Coronary artery (tissue), 2 donors: ENCODE results near the gene TOMM20.

Source experiments
- DNase-seq: peaks from one replicate; pipeline ENCODE4 v3.0.0-alpha.2; 2017; ENCODE audit warnings: low spot score
- H3K27ac ChIP-seq, 2 donors: fragments of 200-600 bp; sonication (generic); one replicate each; pipeline ENCODE4 v1.5.1; 2016 to 2019
- H3K4me3 ChIP-seq: fragments of 200-600 bp; sonication (generic); 2 replicates; pipeline ENCODE4 v1.5.1; 2016; ENCODE audit warnings: mild to moderate bottlenecking, moderate library complexity
- TF ChIP-seq, protein P1 (sequence below): fragments of 200-600 bp; sonication (generic); IDR thresholded peaks from one replicate; pipeline ENCODE4 v1.5.1; 2019; ENCODE audit warnings: antibody characterized with exemption

TOMM20 gene

DNA sequence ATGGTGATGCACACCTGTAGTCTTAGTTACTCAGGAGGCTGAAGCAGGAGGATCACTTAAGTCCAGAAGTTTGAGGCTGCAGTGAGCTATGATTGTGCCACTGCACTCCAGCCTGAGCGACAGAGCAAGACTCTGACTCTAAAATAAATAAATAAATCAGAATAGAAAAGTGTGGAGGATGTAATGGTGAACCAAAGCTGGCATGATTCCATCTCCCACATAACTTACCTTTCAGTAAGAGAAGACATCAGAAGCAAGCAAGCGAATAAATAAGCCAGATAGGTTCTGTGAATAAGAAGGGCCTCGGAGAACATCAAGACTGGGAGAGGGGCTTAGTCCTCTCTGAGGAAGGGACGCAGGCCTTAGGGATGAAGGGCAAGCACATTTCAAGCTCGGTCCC lies 59.5 kb downstream of the TOMM20 start:
- Histone ChIP-seq H3K27ac (peak overlapping the region in 1 of 2 donors; percentile 81), H3K4me3 (no peak overlapping the region)
- no peak for DNase-seq
- TF ChIP-seq, protein P1, sequence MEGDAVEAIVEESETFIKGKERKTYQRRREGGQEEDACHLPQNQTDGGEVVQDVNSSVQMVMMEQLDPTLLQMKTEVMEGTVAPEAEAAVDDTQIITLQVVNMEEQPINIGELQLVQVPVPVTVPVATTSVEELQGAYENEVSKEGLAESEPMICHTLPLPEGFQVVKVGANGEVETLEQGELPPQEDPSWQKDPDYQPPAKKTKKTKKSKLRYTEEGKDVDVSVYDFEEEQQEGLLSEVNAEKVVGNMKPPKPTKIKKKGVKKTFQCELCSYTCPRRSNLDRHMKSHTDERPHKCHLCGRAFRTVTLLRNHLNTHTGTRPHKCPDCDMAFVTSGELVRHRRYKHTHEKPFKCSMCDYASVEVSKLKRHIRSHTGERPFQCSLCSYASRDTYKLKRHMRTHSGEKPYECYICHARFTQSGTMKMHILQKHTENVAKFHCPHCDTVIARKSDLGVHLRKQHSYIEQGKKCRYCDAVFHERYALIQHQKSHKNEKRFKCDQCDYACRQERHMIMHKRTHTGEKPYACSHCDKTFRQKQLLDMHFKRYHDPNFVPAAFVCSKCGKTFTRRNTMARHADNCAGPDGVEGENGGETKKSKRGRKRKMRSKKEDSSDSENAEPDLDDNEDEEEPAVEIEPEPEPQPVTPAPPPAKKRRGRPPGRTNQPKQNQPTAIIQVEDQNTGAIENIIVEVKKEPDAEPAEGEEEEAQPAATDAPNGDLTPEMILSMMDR: no peak

DNA sequence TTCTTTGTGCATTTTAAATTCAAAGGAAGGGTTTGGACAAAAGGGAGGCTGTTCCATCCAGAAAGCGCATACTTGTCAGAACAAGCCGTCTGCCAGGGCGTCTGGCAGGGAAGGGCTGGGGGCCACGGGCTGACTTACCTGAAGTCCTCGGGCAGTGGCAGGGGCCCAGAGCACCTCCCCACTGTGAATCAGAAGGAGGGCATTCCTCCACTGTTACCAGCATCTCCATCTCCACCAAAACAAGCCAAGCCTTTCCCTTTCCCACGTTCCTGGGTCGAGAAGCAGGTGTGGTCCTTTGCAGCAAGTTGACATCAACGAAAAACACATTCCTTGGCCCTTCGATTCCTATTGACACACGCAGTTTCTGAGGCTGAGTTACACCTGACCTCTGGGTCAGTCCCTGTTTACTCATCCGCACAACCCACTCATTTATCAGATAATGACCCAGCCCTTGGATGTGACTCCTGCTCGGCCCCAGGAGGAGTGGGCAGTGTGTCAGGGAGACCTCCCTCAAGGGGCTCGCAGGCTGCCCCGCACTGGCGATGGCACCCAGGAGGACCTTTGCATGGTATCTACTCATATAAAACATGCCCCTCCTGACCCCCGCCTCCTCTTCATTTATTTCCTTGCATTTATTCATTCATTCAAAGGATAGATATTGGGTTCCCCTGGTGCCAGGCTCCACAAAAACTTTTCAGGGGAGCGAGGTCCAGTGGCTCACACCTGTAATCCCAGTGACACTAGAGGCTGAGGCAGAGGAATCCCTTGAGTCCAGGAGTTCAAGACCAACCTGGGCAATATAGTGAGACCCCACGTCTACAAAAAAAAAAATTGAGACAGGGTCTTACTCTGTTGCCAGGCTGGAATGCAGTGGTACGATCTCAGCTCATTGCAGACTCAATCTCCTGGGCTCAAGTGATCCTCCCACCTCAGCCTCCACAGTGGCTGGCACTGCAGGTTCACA lies 60.2 kb downstream of the TOMM20 start:
- TF ChIP-seq, protein P1: no peak
- Histone ChIP-seq H3K27ac (peak overlapping the region; percentile 75 to 81), H3K4me3 (peak overlapping the region; percentile 22)
- no peak for DNase-seq

DNA sequence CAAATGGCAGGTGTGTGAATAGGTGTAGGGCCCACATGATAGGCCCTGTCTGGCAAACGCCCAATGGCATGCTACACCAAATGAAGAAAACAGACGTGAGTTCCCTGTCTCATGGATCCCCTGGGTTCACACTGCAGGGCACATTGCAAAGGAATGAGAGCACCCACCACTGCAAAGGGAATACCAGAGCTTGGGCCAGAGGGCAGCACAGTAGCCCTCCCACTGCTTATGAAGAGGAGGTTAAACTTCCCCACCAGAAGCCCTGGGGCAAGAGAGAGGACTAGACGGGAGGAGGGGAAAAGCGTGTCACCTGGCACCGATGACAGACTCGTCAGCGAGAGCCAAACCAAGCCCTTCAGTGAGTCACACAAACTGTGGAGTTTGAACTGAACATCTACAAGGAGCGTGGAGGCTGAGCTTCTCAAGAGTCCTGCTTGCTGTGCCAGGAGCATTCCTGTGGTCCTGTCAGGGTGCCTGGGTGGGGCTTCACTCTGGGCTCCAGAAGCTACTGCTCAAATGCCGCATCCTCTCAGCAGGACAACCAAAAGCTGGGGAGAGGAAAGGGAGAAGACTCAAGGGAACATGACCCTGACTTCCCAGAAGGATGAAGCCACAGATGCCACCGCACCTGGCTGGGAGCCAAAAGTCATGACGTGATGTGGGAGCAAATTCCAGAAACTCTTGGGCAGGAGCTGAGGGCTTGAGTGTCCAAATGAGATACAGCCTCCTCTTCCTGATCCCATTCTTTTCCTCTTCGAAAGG lies 61.1 kb downstream of the TOMM20 start:
- TF ChIP-seq, protein P1: no peak
- Histone ChIP-seq H3K27ac (peak overlapping the region; percentile 75 to 81), H3K4me3 (no peak overlapping the region)
- peak; percentile 94 for DNase-seq

DNA sequence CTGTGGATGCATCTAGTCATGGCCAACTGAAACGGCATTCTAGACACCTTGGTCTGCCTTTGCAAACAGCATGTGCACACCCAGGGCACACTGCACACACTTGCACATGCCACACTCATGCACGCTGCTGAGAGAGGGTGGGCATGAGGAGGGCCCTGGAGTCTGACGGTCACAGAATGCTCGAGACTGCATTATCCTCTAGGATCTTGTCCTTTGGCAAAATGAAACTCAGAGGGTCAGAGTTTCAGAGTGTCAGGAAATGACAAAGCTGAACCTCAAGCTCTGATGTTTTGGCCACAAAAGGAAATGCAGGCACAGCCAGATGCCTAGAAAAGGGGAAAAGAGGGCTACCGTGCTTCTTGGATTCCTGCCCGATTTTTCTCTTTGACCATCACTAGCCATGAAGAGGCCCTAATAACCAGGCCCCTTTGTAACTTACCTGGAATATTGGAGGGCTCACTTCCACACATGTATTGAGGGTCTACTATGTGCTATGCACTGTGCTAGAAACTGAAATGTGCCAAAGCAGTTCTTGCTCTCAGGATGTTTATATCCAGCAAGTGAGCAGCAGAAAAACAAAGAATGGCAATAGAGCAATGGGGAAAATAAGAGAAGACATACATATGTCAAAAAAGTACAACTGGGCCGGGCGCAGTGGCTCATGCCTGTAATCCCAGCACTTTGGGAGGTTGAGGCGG lies 65.4 kb downstream of the TOMM20 start:
- TF ChIP-seq, protein P1: no peak
- Histone ChIP-seq H3K27ac (peak overlapping the region in 1 of 2 donors; percentile 65), H3K4me3 (no peak overlapping the region)
- no peak for DNase-seq

DNA sequence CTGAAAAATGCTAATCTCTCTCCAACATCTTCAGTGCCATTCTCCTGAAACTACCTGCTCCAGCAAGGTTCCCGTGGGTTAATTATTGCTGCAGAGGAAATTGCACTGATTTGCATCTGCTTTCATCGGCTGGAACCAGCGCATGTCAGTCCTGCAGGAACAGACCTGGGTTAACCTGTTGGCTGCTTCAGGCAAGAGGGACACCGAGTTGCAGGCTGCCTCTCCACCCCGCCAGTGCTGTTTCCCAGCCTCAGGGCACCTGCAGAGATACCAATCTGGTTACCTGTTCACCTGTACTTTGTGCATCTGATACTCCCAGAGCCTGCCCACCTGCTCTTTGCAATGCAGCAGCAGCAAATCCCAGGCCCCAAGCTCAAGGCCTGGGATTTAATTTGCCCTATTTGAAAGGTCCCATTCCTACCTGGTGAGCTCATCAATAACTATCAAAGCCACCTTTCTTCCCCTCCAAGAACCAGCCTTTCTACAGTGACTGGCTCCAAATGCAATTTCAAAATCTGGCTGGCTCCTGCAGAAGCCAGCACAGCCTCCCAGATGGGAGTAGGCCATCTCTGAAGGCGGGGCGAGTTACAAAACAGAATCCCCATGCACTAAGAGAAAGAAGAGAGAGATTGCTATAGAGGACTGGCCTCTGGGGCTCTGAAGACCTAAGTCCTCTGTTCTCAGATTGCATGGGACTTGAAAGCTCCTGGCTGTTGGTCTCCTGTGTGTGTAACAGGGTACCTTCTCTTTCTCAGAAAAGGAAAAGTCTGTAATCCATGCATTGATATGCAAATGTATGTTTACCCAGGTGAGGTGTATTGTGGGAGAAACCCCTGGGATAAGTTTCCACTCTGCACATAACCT lies 67.8 kb downstream of the TOMM20 start:
- TF ChIP-seq, protein P1: no peak
- peak overlapping the region in 1 of 2 donors; percentile 20 for H3K27ac ChIP-seq
- no peak for DNase-seq
- no peak overlapping the region for H3K4me3 ChIP-seq
